ENCODE measurements around the gene NIPAL3.
"Not testable (repeated sequence)": the region's sequence is repeated elsewhere in the genome, so short reads cannot be mapped to it uniquely, and the experiment has no call there.

Gene NIPAL3

DNA sequence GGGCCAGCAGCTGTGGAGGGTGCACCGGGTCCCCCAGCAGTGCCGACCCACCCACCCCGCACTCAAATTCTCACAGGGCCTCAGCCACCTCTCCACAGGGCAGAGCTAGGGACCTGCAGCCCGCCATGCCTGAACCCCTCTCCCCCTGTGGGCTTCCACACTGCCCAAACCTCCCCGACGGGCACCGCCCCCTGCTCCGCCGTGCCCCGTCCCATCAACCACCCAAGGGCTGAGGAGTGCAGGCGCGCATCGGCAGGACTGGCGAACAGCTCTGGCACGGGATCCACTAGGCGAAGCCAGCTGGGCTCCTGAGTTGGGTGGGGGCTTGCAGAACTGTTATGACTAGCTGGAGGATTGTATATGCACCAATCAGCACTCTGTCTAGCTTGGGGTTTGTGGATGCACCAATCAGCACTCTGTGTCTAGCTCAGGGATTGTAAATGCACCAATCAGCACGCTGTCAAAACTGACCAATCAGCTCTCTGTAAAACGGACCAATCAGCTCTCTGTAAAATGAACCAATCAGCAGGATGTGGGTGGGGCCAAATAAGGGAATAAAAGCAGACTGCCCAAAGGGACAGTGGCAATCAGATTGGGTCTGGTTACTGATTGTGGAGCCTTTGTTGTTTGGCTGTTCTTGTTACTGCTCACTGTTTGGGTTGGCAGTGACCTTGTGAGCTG, 74.6 kb downstream of the NIPAL3 start:
- no peak for DNase-seq (ENCODE audit: low read depth)

DNA sequence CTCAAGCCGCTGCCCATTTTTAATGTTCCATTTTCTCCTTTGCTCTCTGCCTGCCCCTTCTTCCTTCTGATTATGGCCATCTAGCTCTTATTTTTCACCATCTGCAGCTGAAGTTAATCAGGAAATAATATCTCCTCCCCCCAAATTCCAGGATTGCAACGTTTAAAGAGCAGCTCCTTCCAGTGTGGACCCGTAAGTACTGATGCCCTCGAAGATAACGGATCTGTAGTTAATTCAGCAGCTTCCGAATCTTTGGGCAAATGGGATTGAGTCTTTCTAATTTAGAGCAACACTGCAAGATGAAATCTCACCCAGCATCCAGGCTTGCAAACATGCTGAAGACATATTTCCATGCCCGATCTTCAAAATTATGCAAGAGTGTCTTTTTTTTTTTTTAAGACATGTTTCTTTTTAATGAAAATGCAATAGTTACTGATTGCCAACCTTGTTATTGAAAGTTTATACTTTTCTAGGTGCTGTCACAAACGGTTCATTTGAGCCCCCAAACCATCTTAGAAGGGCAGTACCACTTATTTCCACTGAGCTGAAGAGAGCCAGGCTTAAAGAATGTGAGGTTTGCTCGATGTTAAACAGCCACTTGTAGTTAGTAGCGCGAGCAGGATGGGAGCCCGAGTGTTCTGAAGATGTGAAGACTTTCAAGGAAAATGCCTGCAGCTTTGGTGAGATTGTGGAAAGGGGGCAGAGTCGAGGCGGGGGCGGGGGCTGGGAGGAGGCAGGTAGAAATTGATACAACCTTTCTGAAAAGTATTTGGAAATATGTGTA, 76.2 kb downstream of the NIPAL3 start:
- DNase-seq (ENCODE audit: low read depth) = no peak

DNA sequence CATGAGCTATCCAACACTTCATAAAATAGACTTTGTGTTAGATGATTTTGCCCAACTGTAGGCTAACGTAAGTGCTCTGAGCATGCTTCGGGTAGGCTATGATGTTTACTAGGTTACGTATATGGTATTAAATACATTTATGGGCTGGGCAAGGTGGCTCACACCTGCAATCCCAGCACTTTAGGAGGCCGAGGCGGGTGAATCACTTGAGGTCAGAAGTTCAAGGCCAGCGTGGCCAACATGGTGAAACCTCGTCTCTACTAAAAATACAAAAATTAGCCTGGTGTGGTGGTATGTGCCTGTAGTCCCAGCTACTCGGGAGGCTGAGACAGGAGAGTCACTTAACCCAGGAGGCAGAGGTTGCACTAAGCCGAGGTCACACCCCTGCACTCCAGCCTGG, 77.3 kb downstream of the NIPAL3 start:
- DNase-seq (ENCODE audit: low read depth) = not testable (repeated sequence)

DNA sequence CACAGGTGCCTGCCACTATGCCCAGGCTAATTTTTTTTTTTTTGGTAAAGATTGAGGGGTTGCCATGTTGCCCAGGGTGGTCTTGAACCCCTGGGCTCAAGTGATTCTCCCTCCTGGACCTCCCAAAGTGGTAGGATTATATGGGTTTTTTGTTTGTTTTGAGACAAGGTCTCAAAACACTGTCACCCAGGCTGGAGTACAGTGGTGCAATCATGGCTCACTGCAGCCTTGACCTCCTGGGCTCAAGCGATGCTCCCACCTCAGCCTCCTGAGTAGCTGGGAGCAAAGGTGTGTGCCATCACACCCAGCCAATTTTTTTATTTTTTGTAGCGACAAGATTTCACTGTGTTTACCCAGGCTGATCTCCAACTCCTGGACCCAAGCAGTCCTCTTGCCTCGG, 78.2 kb downstream of the NIPAL3 start:
- DNase-seq (ENCODE audit: low read depth) = no peak

DNA sequence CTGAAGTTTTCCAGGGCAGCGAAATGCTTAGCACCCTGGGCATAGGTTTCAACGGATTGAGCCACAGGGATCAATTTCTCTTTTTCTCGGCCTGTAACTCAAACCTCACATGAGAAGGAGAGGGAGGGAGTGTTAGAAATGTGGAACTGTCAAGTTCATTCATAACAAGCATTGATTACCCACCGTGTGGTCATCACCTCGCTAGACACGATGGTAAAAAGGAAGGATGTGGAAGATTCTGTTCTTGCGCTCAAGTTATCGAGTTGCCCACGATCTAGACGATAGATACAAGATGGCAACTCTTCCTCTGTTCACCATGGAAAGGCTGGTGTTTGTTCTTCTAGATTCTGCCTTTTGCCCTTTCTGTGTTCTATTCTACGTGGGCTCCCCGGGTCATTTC, 83.0 kb downstream of the NIPAL3 start:
- no peak for DNase-seq (ENCODE audit: low read depth)

DNA sequence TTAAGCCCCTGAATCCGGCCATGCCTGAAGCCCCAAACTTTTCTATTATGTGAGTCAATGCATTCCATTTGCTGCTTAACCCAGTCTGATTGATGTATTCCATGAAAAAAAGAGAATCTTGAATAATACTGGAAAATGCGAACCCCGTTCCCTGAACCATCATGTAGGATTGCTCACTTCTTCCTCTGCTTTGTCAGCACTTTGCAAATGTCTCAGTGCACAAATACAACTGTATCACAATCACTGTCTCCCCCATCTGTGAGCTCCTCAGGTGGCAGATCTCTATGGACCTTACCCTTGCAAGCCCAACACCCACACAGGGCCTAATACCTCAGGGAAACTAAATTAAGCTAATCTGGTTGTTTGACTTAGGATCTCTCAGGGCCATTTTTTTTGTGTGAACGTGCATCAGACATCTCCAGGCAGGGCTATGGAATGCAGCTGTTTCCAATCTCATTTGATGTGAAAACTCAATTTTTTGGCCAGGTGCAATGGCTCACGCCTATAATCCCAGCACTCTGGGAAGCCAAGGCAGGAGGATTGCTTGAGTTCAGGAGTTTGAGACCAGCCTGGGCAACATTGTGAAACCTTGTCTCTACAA, 84.9 kb downstream of the NIPAL3 start:
- no peak for DNase-seq (ENCODE audit: low read depth)

DNA sequence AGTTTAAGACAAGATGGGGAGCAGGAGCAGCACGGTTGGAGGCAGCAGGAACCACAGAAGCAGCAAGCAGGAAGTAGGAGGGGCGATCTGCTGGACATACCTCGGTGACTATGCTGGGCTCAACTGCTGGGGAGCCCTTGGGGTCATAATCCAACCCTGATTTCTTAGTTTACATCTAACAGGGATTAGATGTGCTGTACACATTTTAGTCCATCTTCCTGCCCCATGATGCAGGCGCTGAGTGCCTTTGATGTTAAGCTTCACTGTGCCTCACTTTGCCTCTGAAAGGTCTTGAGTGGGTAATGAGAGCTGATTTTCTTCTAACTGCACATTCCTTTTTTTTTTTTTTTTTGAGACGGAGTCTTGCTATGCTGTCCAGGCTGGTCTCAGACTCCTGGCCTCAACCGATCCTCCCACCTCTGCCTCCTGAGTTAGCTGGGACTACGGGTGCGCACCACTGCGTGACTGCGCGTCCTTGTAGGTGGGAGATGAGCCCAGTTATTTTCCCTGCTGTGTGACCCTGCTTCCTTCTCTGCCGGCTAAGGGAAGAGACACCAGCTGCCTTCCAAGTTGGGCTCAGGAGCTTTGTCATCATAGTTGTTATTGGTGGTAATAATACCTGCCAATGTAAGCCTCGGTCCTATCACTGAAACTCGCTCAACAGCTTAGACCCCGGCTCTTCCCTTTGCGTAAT, 85.9 kb downstream of the NIPAL3 start:
- DNase-seq (ENCODE audit: low read depth) = no peak

DNA sequence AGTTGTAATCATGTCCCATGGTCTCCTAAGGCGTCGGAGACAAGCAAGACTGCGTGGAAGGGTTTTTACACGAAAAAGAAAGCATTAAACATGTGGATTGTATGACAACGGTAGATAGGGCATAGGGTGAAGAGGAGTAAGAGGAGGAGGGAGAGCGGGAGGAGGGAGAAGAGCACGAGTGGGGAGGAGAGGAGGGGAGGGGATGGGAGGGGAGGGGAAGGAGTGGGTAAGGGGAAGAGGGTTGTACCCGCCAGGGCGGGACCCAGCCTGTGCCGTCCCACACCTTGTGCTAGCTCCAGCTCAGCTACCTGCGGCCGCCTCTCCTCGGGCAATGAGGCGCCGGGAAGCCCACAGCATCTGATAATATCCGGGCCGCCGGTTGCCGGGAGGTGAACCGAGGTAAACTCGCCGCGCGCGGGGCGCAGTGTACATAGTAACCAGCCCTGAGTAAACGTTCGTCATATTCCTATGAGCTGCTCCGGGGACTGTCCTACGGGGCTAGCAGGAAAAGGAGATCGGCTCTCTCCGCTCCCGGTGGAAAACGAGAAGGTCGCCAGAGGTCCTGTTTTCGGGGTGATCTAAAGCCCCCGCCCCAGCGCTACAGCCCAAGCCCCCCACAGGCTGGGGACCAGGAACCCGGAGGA, 86.6 kb downstream of the NIPAL3 start:
- peak; percentile 60 for DNase-seq (ENCODE audit: low read depth)

DNA sequence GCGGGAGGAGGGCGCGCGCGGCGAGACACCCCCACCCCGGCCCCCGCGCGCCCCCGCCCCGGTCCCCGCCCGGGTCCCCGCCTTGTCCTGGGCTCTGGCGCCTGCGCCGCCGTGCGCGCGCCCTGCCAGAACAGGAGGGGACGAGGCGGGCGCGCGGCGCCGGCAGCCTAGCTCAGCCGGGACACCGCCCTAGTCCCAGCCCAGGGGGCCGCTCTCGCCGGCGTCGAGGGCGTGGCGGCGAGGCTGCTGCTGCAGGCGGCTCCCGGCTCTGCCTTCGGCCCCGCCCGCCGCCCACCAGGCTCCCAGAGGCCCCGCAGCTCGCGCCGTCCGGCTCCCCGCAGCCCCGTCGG, 87.1 kb downstream of the NIPAL3 start, which contains the start of gene RCAN3:
Gene RCAN3 (plus strand): TSS at position 128 of the 350 bp plus-strand sequence. CDS start 11,537 bp downstream, outside the sequence.
- peak; percentile 75 for DNase-seq (ENCODE audit: low read depth)

DNA sequence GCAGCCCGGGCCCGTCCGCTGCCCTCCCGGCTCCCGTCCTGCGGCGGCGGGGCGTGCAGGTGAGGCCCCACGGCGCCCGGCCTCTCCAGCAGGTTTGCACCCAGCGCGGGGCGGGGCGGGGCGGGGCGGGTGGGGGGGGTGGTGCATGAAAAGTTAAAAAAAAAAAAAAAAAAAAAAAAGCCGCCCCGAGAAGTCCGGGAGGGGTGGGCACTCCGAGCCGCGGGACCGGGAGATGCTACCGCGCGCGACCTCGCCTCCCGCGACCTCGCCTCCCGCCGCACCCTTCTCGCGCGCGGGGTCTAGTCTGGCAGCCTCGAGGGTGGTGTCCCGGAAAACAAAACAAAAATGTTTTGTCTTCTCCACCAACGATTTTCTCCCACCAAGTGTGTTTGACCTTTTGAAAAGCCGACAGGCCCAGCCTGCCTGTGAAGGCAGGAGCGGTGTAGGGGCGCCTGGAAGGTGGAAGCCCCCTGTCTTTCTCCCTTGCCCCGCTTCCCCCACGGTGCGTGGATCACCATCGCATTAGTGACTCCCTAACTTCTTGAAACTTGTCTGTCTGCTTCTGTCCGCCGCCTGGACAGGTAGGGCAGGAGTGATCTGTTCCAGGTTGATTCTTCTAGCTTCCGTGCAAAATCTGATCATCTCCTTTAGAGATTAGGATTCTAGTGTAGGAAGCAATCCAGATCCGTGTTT, 87.6 kb downstream of the NIPAL3 start:
- no peak for DNase-seq (ENCODE audit: low read depth)

DNA sequence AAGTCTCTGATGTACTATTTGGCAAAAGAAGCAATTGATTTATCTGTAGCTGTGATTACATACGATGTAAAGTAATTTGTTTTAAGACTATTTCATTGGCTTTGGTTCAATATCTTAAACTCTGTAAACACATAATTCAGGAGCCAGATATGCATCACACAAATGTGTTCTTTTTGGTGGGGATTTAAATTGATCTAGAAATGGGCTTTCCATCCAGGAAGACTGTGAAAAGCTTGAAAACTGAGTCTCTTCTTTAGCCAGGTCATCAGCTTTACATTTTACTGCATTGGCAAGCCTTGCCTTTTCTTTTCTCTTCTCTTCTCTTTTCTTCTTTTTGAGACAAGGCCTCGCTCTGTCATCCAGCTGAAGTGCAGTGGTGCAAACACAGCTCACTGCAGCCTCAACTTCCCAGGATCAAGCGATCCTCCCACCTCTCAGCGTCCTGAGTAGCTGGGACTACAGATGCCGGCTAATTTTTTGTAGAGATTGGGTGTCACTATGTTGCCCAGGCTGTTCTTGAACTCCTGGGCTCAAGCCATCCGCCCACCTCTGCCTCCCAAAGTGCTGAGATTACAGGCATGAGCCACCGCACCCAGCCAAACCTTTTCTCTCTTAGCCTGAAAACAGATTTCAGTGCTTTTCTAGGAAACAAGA, 88.4 kb downstream of the NIPAL3 start:
- no peak for DNase-seq (ENCODE audit: low read depth)

DNA sequence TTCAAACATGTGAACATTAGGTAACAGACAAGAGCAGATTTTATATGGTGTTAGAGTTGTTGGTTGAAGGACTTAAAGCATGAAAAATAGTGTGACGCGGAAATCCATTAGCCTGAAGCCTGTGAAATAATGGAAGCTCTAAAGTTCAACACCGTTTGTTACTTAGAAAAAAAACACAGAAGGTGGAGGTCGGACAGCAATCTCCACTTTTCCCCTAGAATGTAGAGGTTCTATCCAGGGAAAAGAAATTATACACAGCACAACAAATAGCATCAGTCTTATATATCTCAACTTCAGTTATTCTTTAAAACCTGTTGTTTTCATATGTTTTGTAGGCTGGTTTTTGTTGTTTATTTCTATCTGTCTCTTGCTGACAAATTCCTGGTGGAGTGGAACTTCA, 89.0 kb downstream of the NIPAL3 start:
- no peak for DNase-seq (ENCODE audit: low read depth)

DNA sequence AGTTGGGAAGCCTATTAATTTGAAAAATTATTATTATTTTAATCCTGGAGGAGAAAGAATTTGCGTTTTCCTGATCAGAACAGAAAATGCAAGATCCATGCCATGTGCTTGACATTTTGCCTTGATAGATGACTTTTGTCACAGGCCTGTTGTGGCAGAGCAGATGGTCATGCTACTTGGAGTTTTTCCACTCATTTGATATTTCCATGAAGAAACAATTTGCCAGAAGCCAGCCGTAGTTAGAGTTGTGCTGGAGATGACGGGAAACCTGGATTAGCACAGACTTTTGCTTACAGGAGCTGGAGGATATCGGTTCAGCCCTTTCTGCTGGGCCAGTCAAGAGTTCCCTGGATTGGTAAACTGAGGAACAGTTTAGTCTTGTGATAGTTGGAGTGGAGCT, 90.2 kb downstream of the NIPAL3 start:
- no peak for DNase-seq (ENCODE audit: low read depth)

DNA sequence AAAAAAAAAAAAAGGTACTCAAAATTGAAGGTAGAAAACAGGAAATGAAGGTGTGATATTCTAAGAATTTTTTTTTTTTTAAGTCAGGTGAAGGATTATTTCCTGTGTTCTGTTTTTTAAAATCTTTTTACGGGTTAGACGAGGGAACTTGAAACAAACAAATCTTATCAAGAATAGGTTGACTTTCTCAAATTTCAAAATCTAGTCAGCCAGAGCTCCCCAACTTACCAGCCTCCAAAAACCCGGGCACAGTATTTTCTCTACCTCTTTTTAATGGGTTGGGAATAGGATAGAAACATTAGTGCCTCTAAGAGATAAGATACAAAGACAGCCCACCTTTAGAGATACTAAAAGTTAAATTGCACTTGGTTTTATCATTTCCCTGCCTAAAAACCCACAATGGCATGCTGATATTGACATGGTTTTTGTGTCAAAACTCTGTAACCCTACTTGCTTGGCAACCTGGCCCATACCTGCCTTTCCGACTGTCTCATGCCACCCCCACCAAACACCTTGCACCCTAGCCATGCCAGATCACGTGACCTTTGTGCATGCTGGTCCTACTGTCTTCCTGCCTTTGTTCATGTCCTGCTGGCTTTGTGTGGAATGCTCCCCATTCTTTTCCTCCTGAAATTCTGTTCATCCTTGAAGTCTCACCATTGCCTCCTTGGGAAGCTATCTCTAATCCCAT, 91.2 kb downstream of the NIPAL3 start:
- DNase-seq (ENCODE audit: low read depth) = no peak

DNA sequence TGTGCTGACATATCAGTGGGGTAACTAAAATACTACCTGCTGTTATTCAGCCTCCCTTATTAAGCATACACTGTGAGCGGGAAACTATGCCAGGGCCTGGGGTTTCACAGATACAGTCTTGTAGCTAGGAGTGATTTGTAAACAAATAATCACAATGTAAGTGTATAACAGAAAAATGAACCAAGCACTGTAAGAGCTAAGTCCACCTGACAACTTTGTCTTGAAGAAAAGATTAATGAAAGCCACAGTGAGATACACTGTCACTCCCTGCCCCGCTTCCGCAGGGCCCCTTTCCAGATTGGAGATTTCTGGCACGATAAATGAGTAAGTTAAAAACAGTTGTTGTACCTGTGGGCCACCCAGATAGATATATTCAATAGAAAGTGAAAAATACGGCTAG, 91.8 kb downstream of the NIPAL3 start:
- DNase-seq (ENCODE audit: low read depth) = no peak

DNA sequence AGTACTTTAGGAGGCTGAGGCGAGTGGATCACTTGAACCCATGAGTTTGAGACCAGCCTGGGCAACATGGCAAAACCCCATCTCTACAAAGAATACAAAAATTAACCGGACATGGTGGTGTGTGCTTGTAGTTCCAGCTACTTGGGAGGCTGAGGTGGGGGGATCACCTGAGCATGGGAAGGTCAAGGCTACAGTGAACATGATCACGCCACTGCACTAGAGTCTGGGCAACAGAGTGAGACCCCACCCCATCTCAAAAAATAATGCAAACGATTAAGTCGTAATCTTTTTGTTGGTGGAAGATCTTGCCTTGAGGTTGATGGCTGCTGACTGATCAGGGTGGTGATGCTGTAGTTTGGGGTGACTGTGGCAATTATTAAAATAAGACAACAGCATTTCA, 93.3 kb downstream of the NIPAL3 start:
- no peak for DNase-seq (ENCODE audit: low read depth)

DNA sequence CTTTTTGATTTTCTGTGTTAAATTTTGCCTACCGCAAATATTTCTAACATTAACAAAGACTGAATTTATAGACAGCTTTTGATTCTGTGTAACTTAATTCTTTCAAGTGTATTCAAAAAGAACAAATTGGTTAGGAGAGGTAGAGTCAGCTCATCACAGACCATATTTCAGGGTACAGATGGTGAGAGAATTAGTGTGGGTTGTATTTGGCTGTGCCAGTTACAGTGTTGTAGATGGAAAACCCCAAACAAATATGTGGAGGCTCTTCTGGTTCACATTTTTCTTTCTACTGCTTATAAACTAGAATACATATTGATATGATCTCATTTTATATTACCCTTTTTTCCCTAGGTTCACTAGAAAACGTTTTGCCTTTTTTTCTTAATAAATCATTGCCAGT, 98.1 kb downstream of the NIPAL3 start:
- no peak for DNase-seq (ENCODE audit: low read depth)

DNA sequence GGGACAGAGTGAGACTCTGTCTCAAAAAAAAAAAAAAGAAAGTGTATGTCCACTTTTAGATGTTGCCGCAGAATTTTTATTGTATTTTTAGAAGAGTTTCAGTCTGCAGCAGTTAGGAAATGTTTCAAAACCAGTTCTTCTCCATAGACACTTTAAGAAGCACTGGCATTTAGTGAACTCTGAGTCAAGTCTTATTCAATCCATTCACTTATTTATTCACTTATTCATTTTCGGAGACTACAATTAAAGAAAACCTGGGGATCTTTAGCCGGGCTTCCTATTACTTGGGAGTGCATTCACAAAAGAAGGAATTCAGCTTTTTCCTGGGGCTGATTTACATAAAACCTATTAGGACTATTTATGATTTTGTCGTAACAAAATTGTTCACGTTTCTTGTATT, 99.3 kb downstream of the NIPAL3 start:
- DNase-seq (ENCODE audit: low read depth) = no peak

DNA sequence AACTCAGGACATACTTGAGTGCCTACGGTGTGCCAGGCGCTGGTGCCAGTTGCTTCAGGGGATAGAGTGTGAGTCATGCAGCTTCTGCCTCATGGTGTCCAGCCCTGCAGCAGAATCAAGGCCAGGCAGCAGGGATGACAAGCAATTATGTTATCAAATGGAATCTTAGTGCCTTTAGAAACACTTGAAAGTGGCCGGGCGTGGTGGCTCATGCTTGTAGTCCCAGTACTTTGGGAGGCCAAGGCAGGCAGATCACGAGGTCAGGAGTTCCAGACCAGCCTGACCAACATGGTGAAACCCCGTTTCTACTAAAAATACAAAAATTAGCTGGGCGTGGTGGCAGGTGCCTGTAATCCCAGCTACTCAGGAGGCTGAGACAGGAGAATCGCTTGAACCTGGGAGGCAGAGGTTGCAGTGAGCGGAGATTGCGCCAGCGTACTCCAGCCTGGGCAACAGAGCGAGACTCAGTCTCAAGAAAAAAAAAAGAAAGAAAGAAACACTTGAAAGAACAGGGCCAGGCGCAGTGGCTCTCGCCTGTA, 100.1 kb downstream of the NIPAL3 start:
- DNase-seq (ENCODE audit: low read depth) = not testable (repeated sequence)

DNA sequence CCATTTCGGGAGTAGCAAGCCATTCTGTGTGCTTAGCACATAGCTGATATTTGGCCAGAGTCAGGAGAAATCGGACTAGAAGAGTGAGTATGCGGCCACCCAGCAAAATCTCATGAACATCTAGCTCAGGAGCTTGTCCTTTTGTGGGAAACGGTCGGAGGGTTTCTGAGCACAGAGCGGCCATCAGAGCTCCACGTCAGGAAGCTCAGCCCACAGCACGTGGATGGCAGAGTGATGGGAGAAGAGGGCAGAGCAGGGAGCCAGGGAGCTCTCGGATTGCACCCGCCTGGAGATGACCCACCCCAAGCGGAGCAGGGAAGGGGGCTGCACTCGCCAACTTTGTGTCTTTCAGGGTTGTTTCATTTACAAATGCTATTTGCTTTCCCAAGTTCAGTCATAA, 100.9 kb downstream of the NIPAL3 start:
- no peak for DNase-seq (ENCODE audit: low read depth)

Measured in CMK (cell line).